ENCODE results near the gene C3orf49. TPM values are rescaled to one million over a fixed set of nuclear protein-coding genes. Genes with fewer than 3 reads are reported as not detected.

The C3orf49 gene, protein sequence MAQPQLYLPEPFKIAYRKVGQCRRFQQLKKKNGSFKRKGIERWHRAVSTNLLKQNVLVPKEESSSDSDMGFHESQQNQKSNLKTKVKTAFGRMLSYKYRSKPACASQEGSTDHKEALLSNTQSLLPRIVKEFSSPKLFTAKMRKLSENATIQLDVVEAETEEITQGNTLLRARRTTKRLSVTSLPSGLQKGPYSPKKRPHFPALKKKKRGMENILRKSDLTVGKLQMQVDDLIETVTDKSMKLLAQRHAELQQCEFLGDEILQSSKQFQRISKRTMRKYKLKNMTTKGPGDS
- not detected for total RNA-seq
- not detected for total RNA-seq (2013)

GRCh38 chr3:63819151-63819398 is at the start of gene C3orf49:
Gene C3orf49, plus strand, starts transcription at chr3:63819299. Its CDS starts 173 bp downstream, at chr3:63819472.
- no peak within 1 kb of the TSS for H3K4me3 ChIP-seq (ENCODE audit: low read length)
- intact Hi-C loops (cut with micrococcal nuclease), result loop anchor here (5.0 to 10.0 kb wide), 2 partner anchors 1484 to 1617 kb away; no protein-coding TSS in a partner anchor
- no peaks in the 10 kb centered on the region for H3K36me3 Mint-ChIP-seq
- DNase-seq (no peak), ATAC-seq (no peak)
- no peaks in the 10 kb centered on the region for H3K36me3 ChIP-seq (ENCODE audit: control insufficient read depth, insufficient read depth, low read length)
- TF ChIP-seq, protein P1, sequence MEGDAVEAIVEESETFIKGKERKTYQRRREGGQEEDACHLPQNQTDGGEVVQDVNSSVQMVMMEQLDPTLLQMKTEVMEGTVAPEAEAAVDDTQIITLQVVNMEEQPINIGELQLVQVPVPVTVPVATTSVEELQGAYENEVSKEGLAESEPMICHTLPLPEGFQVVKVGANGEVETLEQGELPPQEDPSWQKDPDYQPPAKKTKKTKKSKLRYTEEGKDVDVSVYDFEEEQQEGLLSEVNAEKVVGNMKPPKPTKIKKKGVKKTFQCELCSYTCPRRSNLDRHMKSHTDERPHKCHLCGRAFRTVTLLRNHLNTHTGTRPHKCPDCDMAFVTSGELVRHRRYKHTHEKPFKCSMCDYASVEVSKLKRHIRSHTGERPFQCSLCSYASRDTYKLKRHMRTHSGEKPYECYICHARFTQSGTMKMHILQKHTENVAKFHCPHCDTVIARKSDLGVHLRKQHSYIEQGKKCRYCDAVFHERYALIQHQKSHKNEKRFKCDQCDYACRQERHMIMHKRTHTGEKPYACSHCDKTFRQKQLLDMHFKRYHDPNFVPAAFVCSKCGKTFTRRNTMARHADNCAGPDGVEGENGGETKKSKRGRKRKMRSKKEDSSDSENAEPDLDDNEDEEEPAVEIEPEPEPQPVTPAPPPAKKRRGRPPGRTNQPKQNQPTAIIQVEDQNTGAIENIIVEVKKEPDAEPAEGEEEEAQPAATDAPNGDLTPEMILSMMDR (IDR thresholded peaks at IDR 0.05), result no peak
- H3K4me3 Mint-ChIP-seq, result no peak within 1 kb of the TSS
- H3K27ac ChIP-seq (ENCODE audit: low read length), result no peak within 1 kb of the TSS
- H3K27me3 ChIP-seq (ENCODE audit: control insufficient read depth, insufficient read depth, low read length), result no peaks in the 10 kb centered on the region
- H3K9me3 Mint-ChIP-seq, result no peaks in the 10 kb centered on the region
- H3K9me3 ChIP-seq (ENCODE audit: control insufficient read depth, insufficient read depth, low read length), result no peaks in the 10 kb centered on the region
- WGBS (ENCODE audit: insufficient coverage), result no CpG with 5 or more reads among the region's 1 CpG
- H3K27ac Mint-ChIP-seq, result no peak within 1 kb of the TSS
- no peaks in the 10 kb centered on the region for H3K27me3 Mint-ChIP-seq (ENCODE audit: low read depth in 2 of 2)
- H3K4me1 Mint-ChIP-seq, result peaks cover 15 to 16% of the 10 kb centered on the region in 2 donors
- H3K4me1 ChIP-seq (ENCODE audit: control insufficient read depth, insufficient read depth, low read length), result peaks cover 6% of the 10 kb centered on the region

- DNase-seq, result no peak
- no peaks in the 10 kb centered on the region for H3K36me3 Mint-ChIP-seq
- no peaks in the 10 kb centered on the region for H3K36me3 ChIP-seq (ENCODE audit: control insufficient read depth, insufficient read depth, low read length)
- H3K27me3 Mint-ChIP-seq (ENCODE audit: low read depth in 2 of 2), result no peaks in the 10 kb centered on the region
- H3K27me3 ChIP-seq (ENCODE audit: control insufficient read depth, insufficient read depth, low read length), result no peaks in the 10 kb centered on the region
- TF ChIP-seq, protein P1 (IDR thresholded peaks at IDR 0.05), result no peak
- ATAC-seq, result no peak
- H3K4me3 ChIP-seq (ENCODE audit: low read length), result no peak overlapping the region
- H3K4me3 Mint-ChIP-seq, result no peak overlapping the region
- intact Hi-C loops (cut with micrococcal nuclease), result no loop called here
- no peak overlapping the region for H3K27ac ChIP-seq (ENCODE audit: low read length)
- no peaks in the 10 kb centered on the region for H3K4me1 Mint-ChIP-seq
- H3K9me3 Mint-ChIP-seq, result peaks cover 0 to 2% of the 10 kb centered on the region in 2 donors
- H3K9me3 ChIP-seq (ENCODE audit: control insufficient read depth, insufficient read depth, low read length), result no peaks in the 10 kb centered on the region
- no peak overlapping the region for H3K27ac Mint-ChIP-seq
- 68% methylated on average over 4 of the region's 5 CpGs for WGBS (ENCODE audit: insufficient coverage)
- H3K4me1 ChIP-seq (ENCODE audit: control insufficient read depth, insufficient read depth, low read length), result no peaks in the 10 kb centered on the region
Observed at GRCh38 chr3:63774781-63775180, 44.3 kb upstream of the C3orf49 start.

DNA sequence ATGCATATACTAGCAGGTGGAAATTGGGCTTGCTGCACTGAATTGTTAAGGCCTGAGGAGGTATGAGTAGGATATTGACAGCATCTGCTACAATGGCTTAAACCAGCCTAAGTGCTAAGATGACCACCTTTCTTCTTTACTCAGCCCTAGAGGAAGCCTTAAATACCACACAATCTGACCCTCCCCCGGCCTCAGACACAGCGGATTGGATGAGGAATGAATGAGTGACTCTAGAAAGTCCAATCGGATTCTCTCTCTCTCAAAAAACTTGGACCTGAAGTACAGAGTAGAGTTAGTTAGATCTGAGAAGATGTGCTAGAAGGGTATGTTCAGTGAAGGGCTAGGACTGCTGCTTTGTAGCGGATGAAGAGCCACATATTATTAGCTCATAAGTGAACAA is 39.9 kb upstream of the C3orf49 start:
- Histone ChIP-seq H3K9me3 (ENCODE audit: control insufficient read depth, insufficient read depth, low read length) (no peaks in the 10 kb centered on the region), H3K27me3 (ENCODE audit: control insufficient read depth, insufficient read depth, low read length) (no peaks in the 10 kb centered on the region), H3K36me3 (ENCODE audit: control insufficient read depth, insufficient read depth, low read length) (no peaks in the 10 kb centered on the region), H3K27ac (ENCODE audit: low read length) (no peak overlapping the region), H3K4me3 (ENCODE audit: low read length) (no peak overlapping the region), H3K4me1 (ENCODE audit: control insufficient read depth, insufficient read depth, low read length) (no peaks in the 10 kb centered on the region)
- H3K36me3 Mint-ChIP-seq, result no peaks in the 10 kb centered on the region
- no peaks in the 10 kb centered on the region for H3K27me3 Mint-ChIP-seq (ENCODE audit: low read depth in 2 of 2)
- no peaks in the 10 kb centered on the region for H3K4me1 Mint-ChIP-seq
- no peak overlapping the region for H3K27ac Mint-ChIP-seq
- no peak for DNase-seq
- intact Hi-C loops (cut with micrococcal nuclease), result no loop called here
- peaks cover 0 to 2% of the 10 kb centered on the region in 2 donors for H3K9me3 Mint-ChIP-seq
- TF ChIP-seq, protein P1 (IDR thresholded peaks at IDR 0.05), result no peak
- no peak overlapping the region for H3K4me3 Mint-ChIP-seq
- 93% methylated on average over 4 of the region's 4 CpGs for WGBS (ENCODE audit: insufficient coverage)
- no peak for ATAC-seq

DNA sequence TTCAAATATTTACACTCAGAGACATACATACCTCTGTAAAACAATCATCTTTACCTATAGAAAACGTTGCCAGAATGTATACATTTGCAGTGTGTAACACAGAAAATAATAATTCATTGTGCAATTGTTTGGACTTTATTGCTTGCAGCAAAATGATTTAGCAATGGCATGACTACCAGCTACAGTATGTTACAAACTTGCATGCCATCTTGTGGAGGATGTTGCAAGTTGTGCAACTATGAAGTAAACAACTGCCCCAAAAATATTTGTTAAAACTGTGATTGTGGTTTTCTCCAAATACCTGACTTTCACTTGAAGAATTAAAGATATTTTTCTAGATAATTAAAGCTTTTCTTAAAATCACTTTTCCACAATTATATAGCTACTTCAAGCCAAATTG is 27.1 kb upstream of the C3orf49 start:
- Mint-ChIP-seq H3K27me3 (ENCODE audit: low read depth in 2 of 2) (peaks cover 0 to 15% of the 10 kb centered on the region in 2 donors), H3K4me1 (no peaks in the 10 kb centered on the region), H3K9me3 (no peaks in the 10 kb centered on the region), H3K4me3 (no peak overlapping the region), H3K36me3 (no peaks in the 10 kb centered on the region), H3K27ac (no peak overlapping the region)
- Histone ChIP-seq H3K27me3 (ENCODE audit: control insufficient read depth, insufficient read depth, low read length) (no peaks in the 10 kb centered on the region), H3K4me1 (ENCODE audit: control insufficient read depth, insufficient read depth, low read length) (no peaks in the 10 kb centered on the region), H3K9me3 (ENCODE audit: control insufficient read depth, insufficient read depth, low read length) (no peaks in the 10 kb centered on the region), H3K27ac (ENCODE audit: low read length) (no peak overlapping the region), H3K4me3 (ENCODE audit: low read length) (no peak overlapping the region), H3K36me3 (ENCODE audit: control insufficient read depth, insufficient read depth, low read length) (no peaks in the 10 kb centered on the region)
- no CpG with 5 or more reads among the region's 1 CpG for WGBS (ENCODE audit: insufficient coverage)
- intact Hi-C loops (cut with micrococcal nuclease), result no loop called here
- ATAC-seq, result no peak
- TF ChIP-seq, protein P1 (IDR thresholded peaks at IDR 0.05), result no peak
- DNase-seq, result no peak
